Activated CD4-positive, CD25-positive, alpha-beta regulatory T cell treated with anti-CD3 and anti-CD28 coated beads, Interleukin-2, amount 50 U/mL, for 24 hours (primary cell): Measurements from ENCODE around the gene KIRREL3.

ENCODE experiments used
- ATAC-seq, 2 donors: fragments of 150-1000 bp; cut with Tn5 transposase; one replicate each; pipeline ENCODE4 v1.10.0; 2021; ENCODE audit warnings: mild to moderate bottlenecking in 1 of 2, moderate library complexity in 1 of 2

Gene KIRREL3

DNA sequence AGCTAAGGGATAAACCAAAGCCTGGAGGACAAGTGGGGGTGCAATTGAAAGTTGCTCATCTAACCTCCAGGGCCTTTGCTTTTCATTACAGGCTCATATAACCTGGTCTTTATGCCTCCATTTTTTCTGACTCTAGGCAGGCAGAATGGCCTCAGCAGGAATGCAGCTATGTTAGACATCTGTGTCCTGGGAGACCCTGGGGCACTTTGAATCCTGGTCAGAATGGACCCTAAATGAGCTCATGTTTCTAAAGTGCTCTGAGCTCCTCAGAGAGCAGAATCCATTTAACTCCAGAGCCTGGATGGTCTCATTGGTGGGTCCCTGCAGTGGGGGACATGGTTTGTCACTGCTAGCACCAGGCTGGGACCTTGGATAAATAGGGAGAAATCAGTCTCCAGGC, 177.3 kb downstream of the KIRREL3 start:
- ATAC-seq: no peak

DNA sequence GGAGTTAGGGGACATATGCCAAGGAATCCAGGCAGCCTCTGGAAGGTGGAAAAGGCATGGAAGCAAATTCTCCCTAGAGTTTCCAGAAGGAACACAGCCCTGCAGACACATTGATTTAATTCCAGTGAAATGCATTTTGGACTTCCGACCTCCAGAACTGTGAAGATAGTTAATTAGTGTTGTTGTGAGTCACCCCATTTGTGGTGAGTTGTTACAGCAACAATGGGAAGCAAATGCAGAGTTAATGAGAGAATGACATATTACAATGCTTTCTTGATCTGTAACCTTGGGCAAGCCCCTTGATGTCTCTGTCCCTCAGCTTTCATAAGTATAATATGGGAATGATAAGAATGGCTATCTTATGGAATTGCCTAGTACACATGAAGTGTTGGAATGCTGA, 178.7 kb downstream of the KIRREL3 start:
- ATAC-seq: no peak

- no peak for ATAC-seq
Observed at GRCh38 chr11:126819194-126819593, 181.4 kb downstream of the KIRREL3 start.

- ATAC-seq: no peak
Observed at GRCh38 chr11:126817523-126818450, 182.8 kb downstream of the KIRREL3 start.

DNA sequence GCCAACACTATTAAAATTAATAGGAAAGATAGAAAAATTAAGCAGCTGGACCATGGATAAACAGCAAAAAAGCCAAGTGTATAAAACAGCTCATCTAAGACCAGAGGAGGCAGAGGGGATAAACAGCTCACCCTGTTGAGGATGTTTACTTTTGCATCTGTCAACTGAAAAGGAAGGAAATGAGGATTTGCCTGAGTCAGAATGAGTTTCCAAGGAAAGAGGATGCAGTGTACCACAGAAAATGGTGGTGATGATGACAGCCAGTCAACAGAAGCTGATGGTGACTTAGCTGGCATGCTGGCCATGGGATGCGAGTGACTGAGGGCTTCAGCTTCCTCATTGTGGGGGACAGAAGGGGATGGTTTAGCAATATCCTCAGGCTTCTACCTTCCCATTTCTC, 183.5 kb downstream of the KIRREL3 start:
- ATAC-seq: no peak

GRCh38 chr11:126816645-126817044, 183.9 kb downstream of the KIRREL3 start:
- no peak for ATAC-seq

DNA sequence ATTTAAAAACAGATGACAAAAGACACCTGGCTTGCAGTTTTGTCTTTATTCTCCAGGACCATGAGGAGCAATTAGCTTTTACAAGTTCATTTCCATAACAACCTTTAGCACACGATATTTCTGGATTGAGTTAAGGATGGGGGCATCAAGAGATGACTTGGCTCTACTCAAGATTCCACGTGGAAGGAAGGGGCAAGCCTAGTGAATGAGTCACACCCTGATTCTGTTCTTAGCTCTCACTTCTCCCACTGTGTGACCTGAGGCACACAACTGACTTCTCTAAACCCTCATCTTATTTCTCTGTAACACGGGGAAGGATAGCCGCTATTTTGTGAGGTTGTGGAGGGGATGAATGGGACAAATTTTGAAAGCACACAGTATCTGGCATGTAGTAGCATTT, 185.5 kb downstream of the KIRREL3 start:
- no peak for ATAC-seq

DNA sequence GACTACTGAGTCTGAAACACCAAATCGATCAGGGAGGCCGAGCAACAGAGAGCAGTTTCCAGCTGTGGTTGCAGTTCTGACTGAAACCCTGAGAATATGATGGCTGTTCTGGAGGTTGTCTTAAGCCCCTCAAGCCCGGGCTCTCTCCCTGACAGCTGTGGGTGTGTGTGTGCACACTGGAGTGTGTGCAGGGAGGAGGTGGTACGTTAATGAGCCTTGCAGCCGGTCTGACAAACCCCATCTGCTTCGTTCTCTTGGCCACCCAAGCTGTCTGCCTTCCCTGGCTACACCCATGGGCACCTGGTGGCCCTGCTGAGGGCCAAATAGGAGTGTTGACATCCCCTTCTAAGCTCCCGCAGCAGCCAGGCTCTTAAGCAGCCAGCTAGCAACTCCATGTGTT, 189.8 kb downstream of the KIRREL3 start:
- no peak for ATAC-seq

- no peak for ATAC-seq
Observed at GRCh38 chr11:126809514-126810289, 190.9 kb downstream of the KIRREL3 start.

GRCh38 chr11:126808836-126809235, 191.7 kb downstream of the KIRREL3 start:
- no peak for ATAC-seq

DNA sequence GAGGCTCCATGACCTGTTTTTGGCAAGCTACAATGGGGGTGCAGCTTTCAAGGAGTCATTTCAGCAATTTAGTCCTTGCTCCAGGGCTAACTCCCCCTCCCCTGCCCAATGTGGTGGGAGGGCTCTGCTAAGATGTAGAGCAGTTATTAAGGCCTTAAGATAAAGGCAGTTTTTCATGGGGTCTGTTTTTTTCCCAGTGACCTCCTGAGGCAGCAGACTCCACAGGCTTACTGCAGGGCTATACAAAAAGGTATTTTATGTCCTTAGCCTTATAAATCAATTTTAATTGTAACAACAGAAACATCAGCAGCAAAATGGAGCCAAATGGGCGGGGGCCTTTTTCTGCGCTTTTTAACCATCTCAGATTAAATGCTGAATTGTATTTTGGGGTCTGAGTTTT, 192.3 kb downstream of the KIRREL3 start:
- ATAC-seq: no peak

GRCh38 chr11:126805870-126806269, 194.7 kb downstream of the KIRREL3 start:
- ATAC-seq: no peak

DNA sequence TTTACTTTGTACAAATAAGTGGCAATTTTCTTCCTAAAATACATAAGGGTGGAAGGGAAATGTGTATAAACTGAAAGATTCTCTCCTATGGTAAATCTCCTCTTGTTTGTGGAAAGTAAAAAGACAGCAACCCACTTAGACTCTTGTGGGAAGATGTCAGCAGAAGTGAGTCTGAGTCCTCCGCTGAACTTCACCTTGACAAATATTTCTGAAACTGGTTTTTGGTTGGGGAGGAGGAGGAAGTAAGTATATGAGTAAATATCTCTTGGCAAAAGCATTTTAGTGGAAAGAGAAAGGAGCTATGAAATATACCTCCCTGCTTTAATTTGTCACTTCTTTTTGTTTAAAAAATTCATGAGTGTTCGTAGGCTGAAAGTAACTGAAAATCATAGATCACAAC, 196.2 kb downstream of the KIRREL3 start:
- ATAC-seq: no peak

DNA sequence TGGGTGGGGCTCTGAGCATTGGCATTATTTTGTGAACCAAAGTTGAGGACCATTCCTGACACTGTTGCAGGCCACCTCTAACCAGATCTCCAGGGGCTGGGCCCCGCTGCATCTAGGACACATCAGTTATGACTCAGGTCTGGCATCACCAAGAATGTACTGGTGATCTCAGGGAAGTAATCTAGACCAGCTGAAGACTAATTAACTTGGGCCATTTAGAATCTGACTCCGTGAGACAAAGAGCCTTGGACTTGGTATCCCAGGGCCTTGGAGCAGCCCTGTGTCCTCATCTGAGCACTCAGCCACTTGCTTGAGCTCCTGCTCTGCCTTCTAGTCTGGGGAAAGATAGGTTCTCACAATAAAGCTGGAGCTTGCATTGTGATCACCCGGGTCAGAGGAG, 200.6 kb downstream of the KIRREL3 start:
- ATAC-seq: no peak

GRCh38 chr11:126797457-126798169, 203.0 kb downstream of the KIRREL3 start:
- no peak for ATAC-seq

DNA sequence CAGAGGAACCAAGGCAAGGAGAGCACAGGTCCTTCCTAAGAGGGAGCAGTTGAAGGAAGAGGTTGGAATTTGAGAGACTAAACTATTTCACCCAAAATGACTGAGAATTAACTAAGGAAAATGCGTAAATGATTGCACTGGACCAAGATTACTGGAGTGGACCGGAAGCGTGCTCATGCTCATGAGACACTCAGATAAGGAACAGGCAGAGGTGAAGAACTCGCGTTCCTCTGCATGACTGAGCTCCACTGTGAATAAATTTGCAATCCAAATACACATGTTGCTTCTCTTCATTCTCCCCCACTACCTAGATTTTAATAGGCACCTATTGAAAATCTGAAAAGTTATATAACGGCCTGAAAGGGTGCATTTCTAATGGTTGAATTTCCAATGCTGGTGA, 207.0 kb downstream of the KIRREL3 start:
- ATAC-seq: no peak

- no peak for ATAC-seq
Observed at GRCh38 chr11:126791991-126792390, 208.6 kb downstream of the KIRREL3 start.

DNA sequence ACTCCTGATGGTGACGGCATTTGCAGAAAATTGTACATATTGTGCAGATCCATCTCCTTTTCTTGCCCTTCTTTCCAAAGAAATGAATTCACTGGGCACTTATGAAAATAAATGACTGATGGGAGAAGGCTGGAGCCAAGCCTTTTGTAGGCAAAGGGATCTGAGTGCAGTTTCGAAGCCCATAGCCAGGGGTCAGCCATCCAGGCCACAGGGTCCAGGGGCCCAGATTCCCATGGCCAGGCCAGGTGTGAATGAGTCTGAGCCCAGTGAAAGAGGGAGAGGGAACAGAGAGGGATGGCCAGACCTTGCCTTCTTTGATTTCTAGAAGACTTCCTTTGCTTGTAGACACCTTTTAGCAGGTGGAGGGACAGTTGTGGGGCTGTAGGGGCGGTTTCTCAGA, 209.1 kb downstream of the KIRREL3 start:
- ATAC-seq: no peak

GRCh38 chr11:126790550-126791081, 210.0 kb downstream of the KIRREL3 start:
- no peak for ATAC-seq

GRCh38 chr11:126782810-126783209, 217.8 kb downstream of the KIRREL3 start:
- ATAC-seq: no peak

DNA sequence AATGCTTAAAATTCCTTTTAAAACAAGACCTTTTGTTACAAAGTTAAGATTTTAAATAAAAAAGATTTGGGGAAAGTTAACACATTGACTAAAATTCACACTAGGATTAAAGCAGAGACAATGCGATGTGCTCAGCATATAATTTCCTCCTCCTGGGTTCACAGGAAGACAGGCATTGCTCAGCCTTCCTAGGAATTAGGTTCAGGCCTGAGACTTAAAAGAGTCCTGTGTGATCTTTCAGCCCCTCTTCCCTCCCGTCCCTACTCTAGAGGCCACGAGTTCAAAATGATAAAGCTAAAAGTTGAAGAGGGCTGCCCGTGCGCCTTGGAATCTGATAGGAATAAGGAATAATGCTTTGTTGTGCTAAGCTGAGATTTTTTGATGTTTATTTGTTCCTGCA, 218.6 kb downstream of the KIRREL3 start:
- ATAC-seq: no peak

- ATAC-seq: no peak
Observed at GRCh38 chr11:126776119-126776518, 224.5 kb downstream of the KIRREL3 start.

DNA sequence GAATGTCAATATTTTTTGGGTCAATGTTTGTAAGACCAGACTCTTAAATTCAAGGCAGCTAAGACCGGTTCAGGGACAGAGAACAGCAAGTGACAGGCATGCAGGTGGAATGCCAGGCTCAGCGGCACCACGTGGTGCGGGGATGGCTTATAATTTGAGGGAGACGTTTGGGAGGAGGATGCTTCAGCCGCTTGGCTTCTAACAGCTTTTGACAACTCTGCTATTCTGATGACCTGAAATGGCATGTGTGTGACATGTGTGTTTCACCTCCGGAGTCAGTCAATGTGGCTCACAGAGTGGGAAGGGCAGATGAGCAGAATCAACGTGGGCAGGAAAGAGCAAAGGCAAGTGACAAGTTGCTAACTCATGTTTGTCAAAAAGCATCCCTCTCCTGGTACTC, 228.3 kb downstream of the KIRREL3 start:
- no peak for ATAC-seq
